PFSK-1 (cell line): Measurements from ENCODE around the gene BCOR.

ENCODE experiments used
- FOXP2 ChIP-seq: optimal IDR thresholded peaks from 2 replicates; pipeline ENCODE3; 2011; ENCODE audit warnings: borderline replicate concordance, control low read depth, inconsistent platforms; ENCODE audit not compliant: insufficient read depth; ENCODE audit errors: extremely low read length, extremely low read depth
- POLR2AphosphoS5 ChIP-seq: IDR thresholded peaks from 2 replicates; pipeline ENCODE4 v1.6.1; 2012; ENCODE audit warnings: low read depth, mild to moderate bottlenecking, control low read depth, low read length, moderate library complexity
- SIN3A ChIP-seq: IDR thresholded peaks from 2 replicates; pipeline ENCODE4 v1.6.1; 2012; ENCODE audit warnings: mild to moderate bottlenecking, low read length, moderate library complexity, borderline replicate concordance; ENCODE audit not compliant: insufficient read depth
- TAF1 ChIP-seq: IDR thresholded peaks from 2 replicates; pipeline ENCODE4 v1.6.1; 2012; ENCODE audit warnings: low read length, control low read depth, borderline replicate concordance; ENCODE audit not compliant: insufficient read depth
- TF ChIP-seq, protein P1 (sequence below), 2 experiments: IDR thresholded peaks; 2 replicates each; pipeline versions ENCODE4 v1.6.1 to v1.8.0; 2011 to 2012; ENCODE audit warnings: low read depth in 2 of 2, low read length in 2 of 2, control low read depth in 1 of 2, inconsistent platforms in 1 of 2, mild to moderate bottlenecking in 1 of 2, moderate library complexity in 1 of 2; ENCODE audit not compliant: insufficient read depth in 1 of 2

Gene BCOR

DNA sequence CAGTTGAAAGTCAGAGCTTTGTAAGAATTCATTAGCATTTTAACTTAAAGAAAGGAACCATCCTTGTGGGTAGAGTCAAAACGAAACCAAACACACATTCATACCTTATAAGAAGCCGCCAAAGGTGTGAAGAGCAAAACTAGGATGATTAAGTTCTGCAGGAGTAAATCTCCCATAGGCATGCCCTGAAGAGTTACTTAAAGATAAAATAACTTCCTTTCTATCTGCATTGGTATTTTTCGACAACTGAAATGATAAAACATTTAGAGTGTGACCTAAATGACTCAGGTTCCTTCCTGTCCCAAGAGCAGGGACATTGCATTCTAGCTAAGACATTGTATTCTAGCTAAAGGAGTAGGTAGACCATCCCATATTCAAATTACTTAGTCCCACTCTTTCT lies 75.3 kb downstream of the BCOR start:
- TF ChIP-seq SIN3A (no peak), POLR2AphosphoS5 (no peak), TAF1 (no peak), FOXP2 (no peak)
- TF ChIP-seq, protein P1, sequence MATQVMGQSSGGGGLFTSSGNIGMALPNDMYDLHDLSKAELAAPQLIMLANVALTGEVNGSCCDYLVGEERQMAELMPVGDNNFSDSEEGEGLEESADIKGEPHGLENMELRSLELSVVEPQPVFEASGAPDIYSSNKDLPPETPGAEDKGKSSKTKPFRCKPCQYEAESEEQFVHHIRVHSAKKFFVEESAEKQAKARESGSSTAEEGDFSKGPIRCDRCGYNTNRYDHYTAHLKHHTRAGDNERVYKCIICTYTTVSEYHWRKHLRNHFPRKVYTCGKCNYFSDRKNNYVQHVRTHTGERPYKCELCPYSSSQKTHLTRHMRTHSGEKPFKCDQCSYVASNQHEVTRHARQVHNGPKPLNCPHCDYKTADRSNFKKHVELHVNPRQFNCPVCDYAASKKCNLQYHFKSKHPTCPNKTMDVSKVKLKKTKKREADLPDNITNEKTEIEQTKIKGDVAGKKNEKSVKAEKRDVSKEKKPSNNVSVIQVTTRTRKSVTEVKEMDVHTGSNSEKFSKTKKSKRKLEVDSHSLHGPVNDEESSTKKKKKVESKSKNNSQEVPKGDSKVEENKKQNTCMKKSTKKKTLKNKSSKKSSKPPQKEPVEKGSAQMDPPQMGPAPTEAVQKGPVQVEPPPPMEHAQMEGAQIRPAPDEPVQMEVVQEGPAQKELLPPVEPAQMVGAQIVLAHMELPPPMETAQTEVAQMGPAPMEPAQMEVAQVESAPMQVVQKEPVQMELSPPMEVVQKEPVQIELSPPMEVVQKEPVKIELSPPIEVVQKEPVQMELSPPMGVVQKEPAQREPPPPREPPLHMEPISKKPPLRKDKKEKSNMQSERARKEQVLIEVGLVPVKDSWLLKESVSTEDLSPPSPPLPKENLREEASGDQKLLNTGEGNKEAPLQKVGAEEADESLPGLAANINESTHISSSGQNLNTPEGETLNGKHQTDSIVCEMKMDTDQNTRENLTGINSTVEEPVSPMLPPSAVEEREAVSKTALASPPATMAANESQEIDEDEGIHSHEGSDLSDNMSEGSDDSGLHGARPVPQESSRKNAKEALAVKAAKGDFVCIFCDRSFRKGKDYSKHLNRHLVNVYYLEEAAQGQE (IDR thresholded peaks at IDR 0.05; ENCODE audit: insufficient read depth in 1 of 2, low read depth in 2 of 2, low read length in 2 of 2), result no peak

DNA sequence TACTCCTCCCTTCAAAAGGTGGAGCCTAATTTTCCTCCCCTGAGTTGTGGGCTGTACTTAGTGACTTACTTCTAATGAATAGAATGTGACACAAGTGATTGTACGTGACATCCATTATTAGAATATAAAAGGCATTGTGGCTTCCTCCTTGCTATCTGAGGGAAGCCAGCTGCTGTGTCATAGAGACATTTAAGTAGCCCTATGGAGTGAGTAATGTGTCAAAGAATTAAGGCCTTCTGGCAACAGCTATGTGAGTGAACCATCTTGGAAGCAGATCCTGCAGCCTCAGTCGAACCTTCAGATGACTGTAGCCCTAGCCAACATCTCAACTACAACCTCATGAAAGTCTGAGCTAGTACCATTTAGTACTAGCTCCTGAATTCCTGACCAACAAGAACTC lies 76.1 kb downstream of the BCOR start:
- TF ChIP-seq TAF1 (no peak), FOXP2 (no peak), SIN3A (no peak), POLR2AphosphoS5 (no peak)
- TF ChIP-seq, protein P1 (IDR thresholded peaks at IDR 0.05; ENCODE audit: insufficient read depth in 1 of 2, low read depth in 2 of 2, low read length in 2 of 2), result no peak

DNA sequence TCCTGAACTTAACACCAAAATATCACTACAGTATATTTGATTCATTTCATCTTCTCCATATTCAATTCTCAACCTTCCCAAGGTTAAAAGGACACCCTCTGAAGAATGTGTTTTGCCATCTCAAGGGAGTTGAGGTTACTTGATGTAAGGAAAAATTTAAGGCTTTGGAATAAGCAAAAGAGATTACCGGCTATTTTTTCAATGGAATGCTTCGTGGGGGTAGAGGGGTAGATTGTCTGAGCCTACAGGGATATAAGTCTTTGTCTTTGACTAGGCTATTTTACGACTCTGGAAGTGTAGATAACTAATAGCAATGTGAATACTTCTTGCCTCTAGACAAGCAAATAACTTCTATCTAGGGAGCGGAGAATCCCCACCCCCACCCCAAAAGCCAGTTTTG lies 78.2 kb downstream of the BCOR start:
- TF ChIP-seq TAF1 (no peak), SIN3A (no peak), POLR2AphosphoS5 (no peak), FOXP2 (no peak)
- TF ChIP-seq, protein P1 (IDR thresholded peaks at IDR 0.05; ENCODE audit: insufficient read depth in 1 of 2, low read depth in 2 of 2, low read length in 2 of 2), result no peak

DNA sequence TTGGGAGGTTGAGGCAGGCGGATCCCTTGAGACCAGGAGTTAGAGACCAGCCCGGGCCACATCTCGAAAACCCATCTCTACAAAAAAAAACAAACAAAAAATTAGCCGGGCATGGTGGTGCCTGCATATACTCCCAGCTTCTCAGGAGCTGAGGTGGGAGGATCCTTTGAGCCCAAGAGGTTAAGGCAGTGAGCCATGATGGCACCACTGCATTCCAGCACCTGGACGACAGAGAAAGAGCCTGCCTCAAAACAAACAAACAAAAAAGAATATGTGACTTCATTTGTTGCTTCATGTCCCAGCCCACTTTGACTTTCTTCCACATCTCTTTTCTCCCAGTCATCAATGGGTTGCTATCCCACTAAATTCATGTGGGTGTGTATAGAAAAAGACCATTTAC lies 79.7 kb downstream of the BCOR start:
- TF ChIP-seq FOXP2, result no peak
- TF ChIP-seq SIN3A, result no peak
- TF ChIP-seq TAF1, result no peak
- no peak for TF ChIP-seq POLR2AphosphoS5
- TF ChIP-seq, protein P1 (IDR thresholded peaks at IDR 0.05; ENCODE audit: insufficient read depth in 1 of 2, low read depth in 2 of 2, low read length in 2 of 2), result no peak

DNA sequence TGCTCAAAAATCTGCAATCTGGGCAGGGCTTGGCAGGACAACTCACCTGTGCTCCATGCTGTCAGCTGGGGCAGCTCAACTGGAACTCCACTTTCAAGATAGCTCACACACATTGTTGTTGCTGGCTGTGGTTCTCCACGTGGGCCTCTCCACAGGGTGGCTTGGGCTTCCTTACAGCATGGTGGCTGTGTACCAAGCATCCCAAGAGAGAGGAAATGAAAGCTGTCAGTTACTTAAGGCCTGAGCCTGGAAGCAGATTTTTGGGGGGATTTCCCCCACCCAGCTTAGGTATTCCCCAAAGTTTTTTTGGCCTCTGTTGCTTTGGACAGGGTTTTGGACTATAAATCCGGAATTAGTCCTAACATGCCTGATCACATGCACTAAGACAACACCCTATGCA lies 81.0 kb downstream of the BCOR start:
- TF ChIP-seq POLR2AphosphoS5, result no peak
- TF ChIP-seq, protein P1 (IDR thresholded peaks at IDR 0.05; ENCODE audit: insufficient read depth in 1 of 2, low read depth in 2 of 2, low read length in 2 of 2), result no peak
- TF ChIP-seq SIN3A, result no peak
- TF ChIP-seq FOXP2, result no peak
- TF ChIP-seq TAF1, result no peak
